ENCODE results near the gene FKTN.
"Not testable (repeated sequence)": the region's sequence is repeated elsewhere in the genome, so short reads cannot be mapped to it uniquely, and the experiment has no call there.

Gene FKTN

GRCh38 chr9:105557804-105558610, at the start of gene FKTN:
Gene FKTN (plus strand): TSS chr9:105558131. CDS start chr9:105575033, 16,902 bp downstream.
- intact Hi-C loops (cut with DNase I) = no loop called here

GRCh38 chr9:105508530-105508929, 49.4 kb upstream of the FKTN start:
- intact Hi-C loops (cut with DNase I) = no loop called here
- no peak for DNase-seq

More at GRCh38 chr9:105557804-105558610, at the start of gene FKTN:
- peak; percentile 82 to 98 (median 90) for DNase-seq

DNA sequence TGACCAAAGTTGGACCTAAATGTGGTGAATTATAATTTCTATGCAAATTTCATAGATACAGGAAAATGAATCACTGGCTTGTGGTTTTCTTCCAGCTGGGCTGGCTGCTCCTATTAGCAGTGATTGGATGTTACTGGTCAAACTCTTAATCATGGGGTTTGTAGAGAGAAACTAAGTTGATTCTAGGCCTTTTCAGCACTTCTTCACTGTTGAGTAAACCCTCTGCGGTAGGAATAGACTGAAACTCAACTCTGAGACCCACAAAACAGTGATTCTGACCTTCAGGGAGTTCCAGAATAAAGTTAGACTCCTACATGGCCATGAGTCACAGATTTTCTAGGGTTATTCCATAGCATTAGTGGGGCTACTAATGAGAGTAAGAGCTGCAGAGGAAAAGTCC, 47.9 kb upstream of the FKTN start:
- intact Hi-C loops (cut with DNase I) = no loop called here
- DNase-seq = no peak

GRCh38 chr9:105511446-105511845, 46.5 kb upstream of the FKTN start:
- DNase-seq = no peak
- intact Hi-C loops (cut with DNase I) = no loop called here

GRCh38 chr9:105515811-105516413, 42.0 kb upstream of the FKTN start:
- intact Hi-C loops (cut with DNase I) = no loop called here
- peak in 2 of 10 donors; percentile 39 to 44 for DNase-seq

DNA sequence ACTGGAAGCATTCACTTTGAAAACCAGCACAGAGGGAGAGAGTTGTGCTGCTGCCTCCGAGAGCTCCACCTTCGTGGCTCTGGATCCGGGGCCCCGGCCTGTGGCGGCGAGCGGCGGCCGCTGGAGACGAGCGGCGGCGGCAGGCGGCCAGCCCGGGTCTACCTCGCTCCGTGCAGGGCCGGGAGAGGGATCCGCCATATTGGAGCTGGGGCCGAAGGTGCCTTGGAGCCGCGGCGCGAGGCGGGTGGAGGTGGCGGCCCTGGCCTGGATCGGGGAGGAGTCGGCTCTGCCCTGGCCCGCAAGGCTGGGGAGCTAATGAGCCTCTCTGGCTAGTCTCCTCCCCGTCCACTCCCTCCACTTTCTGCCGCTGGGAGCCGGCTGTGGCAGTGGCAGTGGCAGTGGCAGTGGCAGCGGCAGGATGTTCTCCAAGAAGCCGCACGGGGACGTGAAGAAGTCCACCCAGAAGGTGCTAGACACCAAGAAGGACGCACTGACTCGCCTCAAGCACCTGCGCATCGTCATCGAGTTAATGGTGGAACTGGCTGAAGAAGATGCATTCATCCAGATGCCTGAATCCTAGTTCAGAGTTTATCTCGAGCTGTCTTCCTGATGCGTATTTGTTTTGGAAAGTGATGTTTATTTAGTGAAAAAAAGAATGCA, 38.1 kb upstream of the FKTN start:
- intact Hi-C loops (cut with DNase I) = not testable (repeated sequence)
- peak in 4 of 10 donors; percentile 28 to 84 (median 76) for DNase-seq

- intact Hi-C loops (cut with DNase I); DNase-seq: not testable (repeated sequence)
Observed at GRCh38 chr9:105520992-105521391, 36.9 kb upstream of the FKTN start.

DNA sequence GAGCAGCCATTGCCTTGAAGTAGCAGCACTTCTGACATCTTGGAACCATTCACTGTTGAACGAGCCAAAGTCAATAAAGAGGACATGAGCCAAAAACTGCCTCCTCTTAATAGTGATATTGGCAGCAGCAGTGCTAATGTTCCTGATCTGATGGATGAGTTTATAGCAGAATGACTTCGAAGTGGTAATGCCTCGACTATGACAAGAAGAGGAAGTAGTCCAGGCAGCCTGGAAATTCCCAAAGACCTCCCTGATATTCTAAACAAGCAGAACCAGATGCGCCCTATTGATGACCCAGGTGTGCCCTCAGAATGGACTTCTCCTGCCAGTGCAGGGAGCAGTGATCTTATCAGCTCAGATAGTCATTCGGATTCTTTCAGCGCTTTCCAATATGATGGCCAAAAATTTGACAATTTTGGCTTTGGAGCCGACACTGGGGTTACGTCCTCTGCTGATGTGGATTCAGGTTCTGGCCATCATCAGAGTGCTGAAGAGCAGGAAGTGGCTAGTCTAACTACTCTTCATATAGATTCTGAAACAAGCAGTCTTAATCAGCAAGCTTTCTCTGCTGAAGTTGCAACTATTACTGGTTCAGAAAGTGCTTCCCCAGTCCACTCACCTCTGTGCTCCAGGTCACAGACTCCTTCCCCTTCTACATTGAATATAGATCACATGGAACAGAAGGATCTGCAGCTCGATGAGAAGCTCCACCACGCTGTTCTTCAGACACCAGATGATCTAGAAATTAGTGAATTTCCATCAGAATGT, 35.1 kb upstream of the FKTN start:
- intact Hi-C loops (cut with DNase I); DNase-seq: not testable (repeated sequence)

GRCh38 chr9:105531530-105531929, 26.4 kb upstream of the FKTN start:
- intact Hi-C loops (cut with DNase I) = no loop called here
- DNase-seq = no peak

DNA sequence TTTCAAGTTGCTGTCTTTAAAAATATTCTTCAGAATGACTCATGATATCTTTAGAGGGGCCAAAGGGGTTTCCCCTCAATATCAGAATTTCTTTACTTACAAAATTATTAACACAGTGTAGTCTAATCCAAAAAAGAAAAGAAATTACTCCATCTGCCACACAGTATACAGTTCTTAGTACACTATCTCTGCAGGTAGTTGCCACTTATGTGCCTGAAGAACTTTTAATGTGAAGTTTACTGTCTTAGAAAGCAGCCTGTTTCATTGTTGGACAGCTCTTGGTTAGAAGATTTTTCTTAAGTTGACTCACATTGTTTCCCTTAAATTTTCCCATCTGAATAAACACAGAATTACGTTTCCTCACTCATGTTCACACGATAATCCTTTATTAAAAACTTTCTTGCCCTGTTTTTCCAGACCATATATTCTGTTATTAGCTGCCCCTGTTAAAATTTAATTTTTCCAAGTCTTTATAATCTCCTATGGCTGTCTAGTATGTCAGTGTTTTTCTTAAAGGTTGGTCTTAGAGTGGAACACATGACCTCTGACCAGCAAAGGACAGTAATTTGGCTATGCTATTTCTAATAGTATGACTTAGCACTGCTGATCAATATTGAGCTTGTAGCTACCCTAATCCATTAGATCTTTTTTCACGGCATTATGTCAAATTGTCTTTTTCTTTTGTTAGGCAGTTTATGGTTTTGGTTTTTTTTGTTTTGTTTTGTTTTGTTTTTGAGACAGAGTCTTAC, 21.8 kb upstream of the FKTN start:
- no peak for DNase-seq
- intact Hi-C loops (cut with DNase I) = no loop called here

DNA sequence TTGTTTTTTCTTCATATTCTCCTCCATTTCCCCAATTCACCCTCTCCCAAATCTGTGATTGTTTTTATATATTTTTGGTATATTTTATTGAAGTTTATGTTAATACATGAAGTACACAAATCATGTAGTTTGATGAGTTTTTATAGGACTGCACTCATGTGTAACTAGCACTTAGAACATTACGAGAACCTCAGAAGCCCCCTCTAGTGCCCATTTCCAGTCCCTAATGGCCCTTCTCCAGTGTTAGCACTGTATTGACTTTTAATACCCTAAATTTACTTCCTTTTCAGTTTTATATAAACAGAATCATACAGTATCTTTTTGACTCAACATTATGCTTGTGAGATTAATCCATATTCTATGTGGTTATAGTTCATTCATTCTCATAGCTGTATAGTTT, 18.5 kb upstream of the FKTN start:
- DNase-seq = no peak
- intact Hi-C loops (cut with DNase I) = no loop called here

DNA sequence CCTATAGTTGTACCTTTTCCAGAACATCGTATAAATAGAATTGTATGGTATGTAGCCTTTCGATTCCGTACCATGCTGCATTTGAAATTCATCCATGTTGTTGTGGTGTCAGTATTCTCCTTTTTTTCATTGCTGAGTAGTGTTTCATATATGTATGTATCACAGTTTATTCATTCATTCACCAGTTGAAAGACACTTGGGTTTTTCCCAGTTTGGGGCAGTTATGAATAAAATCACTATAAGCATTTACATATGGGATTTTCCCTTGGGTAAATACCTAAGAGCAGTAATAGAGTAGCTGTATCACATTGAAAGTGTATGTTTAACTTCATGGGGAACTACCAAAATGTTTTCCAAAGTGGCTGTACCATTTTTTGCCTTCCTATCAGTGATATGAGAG, 16.1 kb upstream of the FKTN start:
- intact Hi-C loops (cut with DNase I) = no loop called here
- DNase-seq = no peak

DNA sequence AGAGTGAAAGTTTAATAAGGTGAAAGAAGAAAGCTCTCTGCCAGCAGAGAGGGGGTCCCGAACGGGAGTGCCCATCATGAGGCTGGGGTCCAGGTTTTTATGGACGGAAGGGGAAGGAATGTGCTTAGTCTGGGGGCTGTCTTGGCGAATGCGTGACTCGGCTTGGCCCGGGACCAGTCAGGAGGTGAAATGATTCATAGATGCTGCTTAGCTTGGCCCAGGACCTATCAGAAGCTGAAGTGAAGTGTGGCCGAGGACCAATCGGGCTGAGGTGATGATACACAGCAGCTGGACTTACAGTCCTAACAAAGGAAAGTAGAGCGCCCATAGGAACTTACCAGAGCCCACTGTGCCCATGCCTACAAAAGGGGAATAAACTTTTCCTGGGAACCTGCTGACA, 3.9 kb upstream of the FKTN start:
- peak in 1 of 10 donors; percentile 60 for DNase-seq
- intact Hi-C loops (cut with DNase I) = no loop called here

- DNase-seq = no peak
- intact Hi-C loops (cut with DNase I) = no loop called here
Observed at GRCh38 chr9:105572455-105572854, 14.5 kb downstream of the FKTN start.

DNA sequence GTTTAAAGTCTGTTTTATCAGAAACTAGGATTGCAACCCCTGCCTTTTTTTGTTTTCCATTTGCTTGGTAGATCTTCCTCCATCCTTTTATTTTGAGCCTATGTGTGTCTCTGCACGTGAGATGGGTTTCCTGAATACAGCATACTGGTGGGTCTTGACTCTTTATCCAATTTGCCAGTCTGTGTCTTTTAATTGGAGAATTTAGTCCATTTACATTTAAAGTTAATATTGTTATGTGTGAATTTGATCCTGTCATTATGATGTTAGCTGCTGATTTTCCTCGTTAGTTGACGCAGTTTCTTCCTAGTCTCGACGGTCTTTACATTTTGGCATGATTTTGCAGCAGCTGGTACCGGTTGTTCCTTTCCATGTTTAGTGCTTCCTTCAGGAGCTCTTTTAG, 22.0 kb downstream of the FKTN start:
- intact Hi-C loops (cut with DNase I); DNase-seq: not testable (repeated sequence)

DNA sequence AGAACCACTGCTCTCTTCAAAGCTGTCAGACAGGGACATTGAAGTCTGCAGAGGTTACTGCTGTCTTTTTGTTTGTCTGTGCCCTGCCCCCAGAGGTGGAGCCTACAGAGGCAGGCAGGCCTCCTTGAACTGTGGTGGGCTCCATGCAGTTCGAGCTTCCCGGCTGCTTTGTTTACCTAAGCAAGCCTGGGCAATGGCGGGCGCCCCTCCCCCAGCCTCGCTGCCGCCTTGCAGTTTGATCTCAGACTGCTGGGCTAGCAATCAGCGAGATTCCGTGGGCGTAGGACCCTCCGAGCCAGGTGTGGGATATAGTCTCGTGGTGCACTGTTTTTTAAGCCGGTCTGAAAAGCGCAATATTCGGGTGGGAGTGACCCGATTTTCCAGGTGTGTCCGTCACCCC, 23.6 kb downstream of the FKTN start:
- DNase-seq; intact Hi-C loops (cut with DNase I): not testable (repeated sequence)

- intact Hi-C loops (cut with DNase I) = no loop called here
- DNase-seq = no peak
Observed at GRCh38 chr9:105593145-105593544, 35.2 kb downstream of the FKTN start.

GRCh38 chr9:105608721-105609598, 51.0 kb downstream of the FKTN start:
- DNase-seq = no peak
- intact Hi-C loops (cut with DNase I) = no loop called here

- intact Hi-C loops (cut with DNase I) = no loop called here
- no peak for DNase-seq
Observed at GRCh38 chr9:105621001-105621400, 63.1 kb downstream of the FKTN start.
